Activated effector memory CD4-positive, alpha-beta T cell treated with anti-CD3 and anti-CD28 coated beads, Interleukin-2, amount 50 U/mL, for 16 hours (primary cell): ENCODE results near the gene ARHGAP21.
A peak's percentile ranks its signal among the peaks of the same experiment; 100 is the strongest.

Experiments
- DNase-seq: peaks from one replicate; pipeline ENCODE4 v3.0.0-alpha.2; 2020

ARHGAP21 gene

DNA sequence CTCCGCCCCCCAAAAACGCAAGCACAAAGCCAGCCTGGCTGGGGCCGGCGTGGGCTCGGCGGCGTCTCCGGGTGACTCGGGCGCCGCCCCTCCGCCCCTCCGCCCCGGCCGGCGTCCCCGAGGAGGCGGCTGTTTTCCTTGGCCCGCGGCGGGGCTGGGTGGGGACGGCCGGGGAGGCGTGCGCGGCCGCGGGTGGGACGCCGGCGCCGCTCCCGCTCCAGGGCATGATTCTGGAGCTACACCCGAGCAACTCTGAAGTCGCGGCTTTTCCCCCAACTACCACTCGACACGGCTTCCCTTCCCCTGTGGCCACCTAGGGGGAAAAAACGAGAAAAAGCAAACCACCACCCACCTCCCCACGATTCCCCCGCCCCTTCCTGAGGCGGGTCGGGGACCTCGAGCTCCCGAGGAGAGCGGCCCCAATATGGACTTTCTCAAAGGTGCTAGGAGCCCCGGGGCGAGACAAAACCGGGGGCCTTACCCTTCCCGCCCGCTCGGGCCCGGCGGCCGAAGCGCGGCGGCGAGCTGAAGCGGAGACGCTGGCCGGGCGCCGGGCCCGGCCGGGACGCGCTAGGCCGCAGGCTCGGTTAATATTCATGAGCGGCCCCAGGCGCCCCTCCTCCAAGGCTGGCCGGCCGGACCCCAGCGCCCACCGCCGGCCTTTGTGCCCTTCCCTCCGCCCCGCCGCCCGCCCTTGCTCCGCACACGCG, 856 bp downstream of the ARHGAP21 start:
- DNase-seq = peak; percentile 82

DNA sequence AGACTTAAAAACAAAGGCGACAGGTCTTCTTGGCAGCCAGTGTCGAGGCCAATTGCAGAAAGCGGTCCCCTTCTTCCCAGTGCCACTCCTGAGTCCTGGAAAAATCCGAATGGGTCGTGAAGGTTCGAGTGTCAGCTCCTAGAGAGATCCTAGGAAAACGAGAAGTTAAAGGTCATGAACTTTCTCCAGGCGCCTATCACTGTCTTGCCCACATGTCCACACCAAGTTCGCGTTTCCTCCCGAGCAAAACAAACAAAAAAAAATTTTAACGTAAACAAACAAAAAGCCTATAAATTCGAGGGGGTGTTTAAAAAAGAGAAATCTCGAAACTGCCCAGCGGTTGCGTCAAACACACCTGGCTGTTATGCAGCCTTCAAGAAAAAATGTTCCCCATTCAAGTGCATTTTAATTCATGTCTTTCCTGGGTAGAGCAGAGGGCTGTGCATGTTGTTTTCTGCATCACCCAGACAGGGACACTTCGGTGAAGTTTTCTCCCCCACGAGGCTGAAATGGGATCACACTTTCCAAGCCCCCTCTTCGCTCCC, 1.5 kb downstream of the ARHGAP21 start:
- no peak for DNase-seq

DNA sequence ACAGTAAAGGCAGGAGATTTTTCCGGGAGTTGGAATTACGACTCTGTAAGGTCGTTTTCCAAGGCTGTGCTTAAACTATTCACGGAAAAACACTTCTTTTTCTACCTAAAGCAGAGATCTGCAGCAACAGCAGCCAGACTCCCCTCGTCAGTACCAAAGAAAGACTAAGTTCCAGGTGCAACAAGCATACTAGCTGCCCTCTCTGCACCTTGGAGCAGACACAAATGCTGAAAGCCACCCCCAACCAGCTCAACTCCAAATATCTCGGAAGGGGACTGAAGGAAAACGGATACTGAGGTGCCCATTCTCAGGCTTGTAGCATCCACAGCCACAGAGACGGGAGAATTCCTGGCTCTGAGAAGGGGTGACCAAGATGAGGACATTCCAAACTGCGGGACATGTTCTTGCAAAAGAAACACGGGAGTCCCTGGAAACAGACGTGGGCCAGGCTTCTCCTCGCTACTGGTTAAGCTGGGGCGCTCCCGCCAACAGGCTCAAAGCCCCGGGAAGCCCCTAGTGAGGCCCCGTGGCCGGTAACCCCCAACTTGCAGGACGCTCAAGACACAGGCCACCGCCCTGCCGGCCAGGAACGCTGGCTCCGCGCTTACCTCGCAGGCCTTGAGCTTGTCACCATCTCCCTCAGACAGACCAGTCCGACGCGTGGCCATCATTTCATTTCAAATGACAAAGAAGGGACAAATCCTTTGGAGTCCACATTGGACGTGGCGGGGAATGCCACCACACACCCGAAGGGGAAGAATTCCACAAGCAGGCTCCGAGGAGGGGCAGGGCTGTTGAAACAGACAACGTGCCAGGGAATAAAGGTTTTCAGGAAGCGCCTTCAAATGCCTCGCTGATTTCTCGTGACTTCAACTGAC, 2.2 kb downstream of the ARHGAP21 start:
- DNase-seq = no peak

DNA sequence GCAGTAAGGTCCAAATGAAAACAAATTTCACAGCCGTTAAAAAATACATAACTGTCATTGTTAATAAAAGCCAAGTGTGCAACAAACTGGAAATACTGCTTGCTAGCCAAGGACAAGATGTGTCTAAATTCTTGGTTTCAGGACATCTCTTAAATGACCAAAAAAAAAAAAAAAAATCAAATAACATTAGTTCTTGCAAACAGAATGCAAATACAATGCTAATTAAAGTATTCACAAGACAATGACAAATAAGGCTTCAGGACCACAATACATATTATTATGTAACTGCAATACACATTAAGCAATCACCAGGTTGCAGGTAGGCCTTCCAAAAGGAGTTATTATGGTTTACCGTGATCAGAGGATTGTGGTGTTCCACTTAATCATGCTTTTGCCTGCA, 3.6 kb downstream of the ARHGAP21 start:
- no peak for DNase-seq

DNA sequence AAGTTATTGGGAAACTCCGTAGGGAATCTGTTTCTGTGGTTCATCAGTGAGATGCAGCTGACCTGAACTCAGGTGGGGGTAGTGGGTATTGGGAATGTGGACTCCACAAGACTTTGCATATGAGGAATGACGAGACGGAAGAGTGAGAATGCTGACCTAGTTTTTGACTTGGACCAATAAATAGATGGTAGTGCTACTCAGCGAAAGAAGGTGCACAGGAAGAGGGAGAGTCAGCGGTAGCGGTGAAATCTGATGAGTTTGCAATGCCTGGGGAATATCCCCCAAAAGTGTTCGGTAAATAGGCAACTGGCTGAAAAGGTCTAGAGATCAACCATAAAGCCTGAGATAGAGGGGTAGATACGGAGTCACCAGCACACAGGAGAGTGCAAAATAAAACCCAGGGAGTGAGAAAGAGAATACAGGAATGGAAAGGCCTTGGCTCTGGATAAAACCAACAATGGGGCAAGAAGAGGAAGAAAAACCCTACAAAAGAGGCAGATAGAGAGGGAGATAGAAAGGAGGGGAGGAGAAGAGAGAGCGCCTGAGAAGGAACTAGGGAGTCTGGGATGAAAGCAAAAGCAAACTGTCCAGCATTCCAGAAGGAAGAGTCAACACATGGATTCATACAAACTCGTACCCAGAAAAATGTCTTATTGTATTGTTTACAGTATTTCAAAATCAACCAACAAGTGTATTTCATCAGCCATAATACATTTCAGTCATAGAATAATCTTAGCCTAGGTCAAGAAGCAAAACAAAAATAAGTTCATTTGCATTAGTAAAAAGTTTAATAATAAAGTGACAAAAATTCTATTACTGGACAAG, 5.4 kb downstream of the ARHGAP21 start:
- DNase-seq = no peak

DNA sequence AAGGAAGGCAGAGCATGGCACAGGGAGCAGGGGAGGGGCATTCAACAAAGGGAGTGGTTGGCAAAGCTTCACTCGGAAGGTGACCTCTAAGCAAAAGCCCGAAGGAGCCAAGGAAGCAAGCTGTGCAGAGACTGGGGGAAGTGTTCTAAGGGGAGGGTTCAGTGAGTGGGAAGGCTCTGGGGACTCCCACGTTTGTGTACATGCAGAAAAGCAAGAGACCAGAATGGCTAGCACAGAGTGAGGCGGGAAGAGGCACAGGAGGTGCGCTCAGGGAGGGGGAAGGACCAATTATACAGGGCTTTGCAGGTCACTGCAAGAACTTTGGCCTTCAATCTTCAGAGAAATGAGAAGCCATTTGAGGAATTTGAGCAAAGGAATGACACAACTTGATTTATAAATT, 7.4 kb downstream of the ARHGAP21 start:
- no peak for DNase-seq

DNA sequence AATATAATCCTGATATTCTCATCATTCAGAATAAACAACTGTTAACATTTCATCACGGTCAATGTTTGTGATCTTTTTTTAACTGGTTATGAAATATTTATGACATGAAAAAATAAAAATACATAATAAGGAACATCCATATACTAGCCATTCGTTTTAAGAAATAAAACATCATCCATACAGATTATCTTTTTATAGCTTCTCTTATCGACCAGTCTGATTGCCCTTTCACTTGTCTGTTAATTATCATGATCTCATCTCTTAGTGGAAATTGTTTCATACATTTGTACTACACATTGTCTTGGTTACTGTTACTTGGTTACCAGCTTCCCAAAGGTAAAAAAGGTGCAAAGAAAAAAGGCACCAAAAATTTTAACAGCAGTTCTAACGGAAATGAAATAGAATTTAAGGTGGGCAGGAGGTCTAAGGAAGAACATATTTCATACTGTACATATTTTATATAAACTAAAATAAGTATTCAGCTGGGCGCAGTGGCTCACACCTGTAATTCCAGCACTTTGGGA, 8.4 kb downstream of the ARHGAP21 start:
- no peak for DNase-seq

DNA sequence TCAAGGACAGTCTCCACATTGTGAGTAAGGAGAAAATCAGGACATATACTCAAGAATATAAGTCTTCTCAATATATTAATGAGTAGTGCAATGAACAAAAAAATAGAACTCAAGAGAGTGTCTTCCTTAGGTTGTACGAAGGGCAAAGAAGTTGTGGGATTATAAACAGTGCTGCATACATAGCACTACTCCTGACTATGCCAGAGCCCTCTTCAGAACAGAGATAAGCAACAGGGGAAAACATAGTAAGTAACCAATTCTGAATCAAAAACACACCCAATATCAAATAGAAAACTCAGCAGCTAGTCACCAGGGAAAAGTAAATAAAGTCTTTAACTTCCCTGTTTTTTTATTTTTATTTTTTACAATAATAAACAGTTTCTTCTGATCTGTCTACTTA, 10.6 kb downstream of the ARHGAP21 start:
- DNase-seq = no peak

DNA sequence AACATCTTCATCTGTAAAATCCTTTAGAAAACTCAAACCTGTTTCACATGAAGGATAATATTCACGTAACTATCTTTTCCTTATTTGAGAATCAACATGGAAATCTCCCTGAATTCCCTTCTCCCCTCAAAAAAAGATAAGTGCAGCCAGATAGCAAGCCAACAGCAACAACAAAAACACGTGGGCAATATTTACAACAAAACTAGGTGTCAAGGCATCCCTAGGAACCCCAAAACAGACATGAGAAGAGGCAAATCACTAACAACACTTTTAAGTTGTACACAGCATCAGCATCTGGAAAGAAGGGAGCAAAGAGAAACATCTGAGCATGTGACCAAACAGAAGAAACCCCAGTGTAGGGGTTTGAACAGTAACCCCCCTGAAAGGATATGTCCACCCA, 12.2 kb downstream of the ARHGAP21 start:
- no peak for DNase-seq

DNA sequence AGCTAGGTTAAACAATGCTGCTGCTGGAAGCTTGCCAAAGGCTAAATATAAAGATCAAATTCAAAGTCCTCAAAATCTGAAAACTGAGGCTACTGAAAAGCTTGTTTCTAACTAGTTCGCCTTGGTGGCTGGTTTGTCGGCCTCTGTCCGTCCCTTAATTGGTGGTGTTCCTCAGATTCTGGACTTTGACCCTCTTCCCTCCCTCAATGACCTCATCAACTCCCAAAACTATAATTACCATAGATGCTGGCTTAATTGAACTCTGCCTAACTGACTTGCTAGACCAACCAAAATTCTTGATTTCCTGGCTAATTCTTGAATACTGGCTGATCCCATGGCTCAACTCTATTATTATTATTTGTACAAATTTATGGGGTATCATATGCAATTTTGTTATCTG, 15.6 kb downstream of the ARHGAP21 start:
- no peak for DNase-seq

DNA sequence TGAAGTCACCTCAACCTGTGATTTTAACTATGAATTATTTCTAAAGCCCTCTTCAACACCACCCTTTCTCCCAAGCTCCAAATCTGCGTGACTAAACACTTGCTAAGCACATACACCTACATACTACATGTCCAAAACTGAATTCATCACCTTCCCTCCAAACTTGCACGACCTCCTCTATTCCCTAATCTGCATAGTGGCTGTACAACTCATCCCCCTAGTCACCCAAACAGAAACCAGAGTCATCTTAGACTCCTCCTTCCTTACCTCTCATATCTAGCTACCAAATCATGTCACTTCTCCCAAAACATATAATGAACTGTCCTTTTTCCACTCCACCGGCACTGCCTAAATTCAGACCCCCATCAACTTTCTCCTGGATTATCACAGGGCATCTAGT, 16.2 kb downstream of the ARHGAP21 start:
- no peak for DNase-seq

DNA sequence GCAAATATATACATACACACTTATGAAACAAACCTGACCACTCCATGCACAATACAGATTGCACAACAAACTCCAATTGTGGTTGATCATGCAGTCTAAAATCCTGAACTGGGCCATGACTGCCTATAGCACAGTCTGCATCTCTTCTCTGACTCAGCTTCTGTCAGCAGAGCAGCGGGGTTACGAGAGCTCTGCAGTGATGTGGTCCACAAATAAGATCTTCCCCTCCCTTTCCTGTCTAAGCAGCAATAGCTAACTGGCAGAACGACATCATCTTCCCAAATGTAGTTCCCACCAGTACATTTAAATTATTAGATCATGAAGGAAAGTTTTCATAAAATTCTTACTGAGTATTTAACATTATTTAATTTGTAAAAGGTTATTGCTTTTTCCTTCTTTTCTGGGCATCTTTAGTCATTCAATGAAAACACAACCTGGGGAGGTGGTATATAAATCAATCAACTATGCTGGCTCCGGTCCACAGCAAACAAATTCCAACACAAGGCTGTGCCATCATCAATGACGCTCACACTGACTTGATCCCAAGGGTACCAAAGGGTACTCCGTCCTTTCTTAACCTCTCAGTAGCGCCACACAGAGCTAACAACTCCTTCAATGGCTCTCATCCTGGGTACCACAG, 17.1 kb downstream of the ARHGAP21 start:
- peak; percentile 68 for DNase-seq

DNA sequence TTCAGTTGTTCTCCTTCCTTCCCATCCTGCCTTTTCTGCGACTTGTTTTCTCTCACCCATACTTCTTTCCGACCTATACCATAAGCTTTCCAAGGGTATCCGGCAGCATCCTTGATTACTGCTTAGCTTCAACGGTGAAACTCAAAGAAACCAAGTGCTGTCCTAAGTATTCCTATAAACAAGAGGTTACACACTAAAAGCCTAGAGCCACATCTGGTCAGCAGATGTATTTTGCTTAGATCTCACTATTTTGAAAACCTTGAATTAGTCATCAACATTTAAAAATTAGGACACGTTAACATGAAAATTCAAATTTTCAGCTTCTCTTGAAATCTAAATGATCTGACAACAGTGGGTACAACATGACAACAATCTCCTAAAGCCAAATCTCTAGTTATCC, 20.0 kb downstream of the ARHGAP21 start:
- no peak for DNase-seq

DNA sequence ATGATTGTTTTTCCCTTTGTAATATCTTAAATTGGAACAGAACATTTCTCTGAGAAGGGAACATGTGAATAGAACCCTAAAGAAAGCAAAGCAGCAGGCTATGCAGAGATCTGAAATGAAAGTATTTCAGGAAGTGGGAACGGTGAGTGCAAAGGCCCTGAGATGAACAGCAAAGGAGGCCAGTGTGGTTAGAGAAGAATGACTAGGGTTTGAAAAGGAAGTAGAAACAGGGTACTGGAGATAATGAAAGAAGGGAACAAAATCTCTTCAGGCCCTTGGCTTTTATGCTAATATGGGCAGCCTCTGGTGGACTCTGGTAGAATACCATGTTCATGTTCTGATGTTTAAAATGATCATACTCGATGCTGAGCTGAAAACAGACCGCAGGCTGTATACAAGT, 22.2 kb downstream of the ARHGAP21 start:
- DNase-seq = no peak

DNA sequence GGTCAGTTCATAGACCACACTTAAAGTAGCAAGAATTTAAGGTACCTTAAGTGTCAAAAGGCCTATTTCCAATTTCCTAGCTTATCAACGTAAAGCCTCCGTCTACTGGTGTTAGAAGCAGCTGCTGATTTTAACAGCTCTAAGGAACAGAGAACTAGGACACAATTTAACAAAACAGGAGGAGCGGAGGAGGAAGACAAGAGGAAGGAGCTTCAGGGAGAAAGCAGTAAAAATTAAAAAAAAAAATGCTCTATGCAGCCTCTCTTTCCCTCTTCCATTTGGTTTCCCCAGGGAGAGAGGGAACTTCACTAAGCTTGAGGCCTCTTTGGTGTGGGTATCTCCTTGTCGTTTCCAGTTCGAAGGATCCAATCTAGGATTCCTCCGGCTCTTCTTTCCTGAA, 22.7 kb downstream of the ARHGAP21 start:
- DNase-seq = no peak

DNA sequence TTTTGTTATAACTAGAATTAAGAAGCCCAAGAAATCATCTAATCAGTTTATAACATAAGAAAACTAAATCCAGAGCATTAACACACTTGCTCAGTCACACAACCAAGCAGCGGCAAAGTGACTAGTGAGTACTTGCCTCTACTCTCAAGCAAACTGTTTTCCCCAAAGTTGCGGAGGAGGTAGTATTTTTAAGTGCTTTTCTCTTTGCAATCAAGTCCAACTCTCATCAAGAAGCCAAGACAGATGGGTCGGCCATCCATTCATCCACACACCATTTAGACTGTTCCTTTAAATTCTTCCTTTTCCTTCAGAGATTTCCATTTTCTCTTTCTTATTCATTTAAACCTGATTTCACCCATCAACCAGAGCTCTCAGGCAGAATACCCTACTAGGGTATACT, 25.4 kb downstream of the ARHGAP21 start:
- no peak for DNase-seq

DNA sequence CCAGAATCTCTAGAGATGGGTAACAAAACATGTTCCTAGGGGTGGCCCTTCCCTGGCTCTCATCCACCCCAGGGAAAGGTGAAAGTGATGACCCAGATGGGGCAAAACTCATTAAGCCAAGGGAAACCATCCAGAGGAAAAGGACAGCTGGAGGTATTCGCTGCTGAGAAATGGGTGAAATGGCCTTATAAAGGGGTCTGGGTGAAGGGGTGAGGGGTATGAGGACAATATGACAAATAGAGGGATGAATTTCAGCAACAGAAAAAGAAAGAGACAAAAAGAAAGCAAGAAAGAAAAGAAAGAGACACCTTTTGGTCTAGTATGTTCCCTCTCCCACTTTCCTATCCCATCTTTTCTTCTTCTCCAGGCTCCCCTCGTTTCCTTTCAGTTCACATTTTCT, 26.6 kb downstream of the ARHGAP21 start:
- no peak for DNase-seq

DNA sequence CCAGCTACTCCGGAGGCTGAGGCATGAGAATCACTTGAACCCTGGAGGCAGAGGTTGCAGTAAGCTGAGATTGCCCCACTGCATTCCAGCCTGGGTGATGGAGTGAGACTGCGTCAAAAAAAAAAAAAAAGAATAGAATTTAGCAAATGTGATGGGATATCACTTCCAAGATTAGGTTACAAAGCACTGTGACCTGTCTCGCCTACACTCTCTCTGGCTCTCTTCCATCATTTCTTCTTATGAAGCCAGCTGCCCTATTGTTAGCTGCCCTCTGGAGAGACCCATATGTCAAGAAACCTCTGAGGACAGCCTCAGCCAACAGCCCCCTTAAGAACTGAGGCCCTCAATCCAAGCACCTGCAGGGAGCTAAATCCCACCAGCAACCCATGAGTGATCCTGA, 28.2 kb downstream of the ARHGAP21 start:
- DNase-seq = no peak

DNA sequence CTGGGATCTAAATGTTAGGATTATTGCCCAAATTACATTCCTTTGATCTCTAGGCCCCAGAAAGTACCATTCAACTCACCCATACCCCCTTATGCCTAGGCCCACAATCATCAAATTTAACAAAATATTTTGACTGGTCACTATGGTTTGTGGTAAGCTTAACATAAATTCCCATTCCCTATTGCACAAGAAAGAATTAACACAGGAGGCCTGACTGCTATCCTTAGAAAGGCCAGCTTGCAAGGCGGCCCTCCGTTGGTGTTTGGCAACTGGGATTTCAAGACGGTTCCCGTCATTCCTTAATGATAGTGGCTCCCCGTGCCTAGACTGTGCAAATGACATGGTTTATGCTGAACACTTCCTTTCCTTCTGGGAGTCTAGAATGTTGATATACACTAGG, 29.6 kb downstream of the ARHGAP21 start:
- DNase-seq = no peak

DNA sequence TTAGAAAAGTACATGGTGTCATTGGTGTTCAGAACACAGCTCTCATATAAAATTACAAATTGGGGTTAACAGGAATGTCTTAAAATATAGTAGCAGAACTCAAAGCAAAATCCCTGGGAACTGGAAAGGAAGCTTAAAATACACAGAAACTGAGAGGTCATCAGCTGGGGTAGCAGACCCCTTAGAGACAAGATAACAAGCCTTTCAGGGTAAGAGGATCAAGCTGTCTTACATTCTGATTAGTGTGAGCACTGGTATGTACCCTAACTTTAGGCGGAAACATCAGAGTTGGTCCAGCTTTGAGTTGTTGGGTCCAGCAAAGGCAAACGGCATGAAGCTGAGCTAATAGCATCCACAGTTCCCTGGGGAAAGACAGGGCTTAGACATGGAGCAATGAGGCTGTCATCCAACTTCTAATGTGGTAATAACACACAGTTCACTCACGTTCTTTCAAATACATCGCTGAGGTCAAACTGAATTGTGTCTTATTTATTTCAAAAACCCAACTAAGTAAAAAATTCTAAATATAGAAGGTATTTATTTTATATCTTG, 32.6 kb downstream of the ARHGAP21 start:
- no peak for DNase-seq

DNA sequence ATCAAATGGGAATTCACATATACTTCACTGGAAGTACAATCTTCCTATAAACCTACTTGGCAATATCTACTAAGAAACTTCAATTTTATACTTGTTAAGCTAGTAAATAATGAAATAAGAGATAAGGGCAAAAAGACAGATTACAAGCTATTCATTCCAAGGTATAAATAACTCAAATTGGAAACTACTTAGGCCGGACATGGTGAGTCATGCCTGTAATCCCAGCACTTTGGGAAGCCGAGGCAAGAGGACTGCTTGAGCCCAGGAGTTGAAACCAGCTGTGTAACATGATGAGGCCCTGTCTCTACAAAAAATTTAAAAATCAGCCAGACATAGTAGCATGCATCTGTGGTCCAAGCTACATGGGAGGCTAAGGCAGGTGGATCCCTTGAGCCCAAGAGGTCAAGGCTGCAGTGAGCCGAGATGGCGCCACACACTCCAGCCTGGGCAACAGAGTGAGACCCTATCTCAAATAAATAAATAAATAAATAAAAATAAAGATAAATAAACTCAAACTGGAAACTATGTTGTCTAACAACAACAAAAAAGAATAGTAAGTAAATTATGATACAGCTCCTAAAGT, 37.6 kb downstream of the ARHGAP21 start:
- DNase-seq = no peak

DNA sequence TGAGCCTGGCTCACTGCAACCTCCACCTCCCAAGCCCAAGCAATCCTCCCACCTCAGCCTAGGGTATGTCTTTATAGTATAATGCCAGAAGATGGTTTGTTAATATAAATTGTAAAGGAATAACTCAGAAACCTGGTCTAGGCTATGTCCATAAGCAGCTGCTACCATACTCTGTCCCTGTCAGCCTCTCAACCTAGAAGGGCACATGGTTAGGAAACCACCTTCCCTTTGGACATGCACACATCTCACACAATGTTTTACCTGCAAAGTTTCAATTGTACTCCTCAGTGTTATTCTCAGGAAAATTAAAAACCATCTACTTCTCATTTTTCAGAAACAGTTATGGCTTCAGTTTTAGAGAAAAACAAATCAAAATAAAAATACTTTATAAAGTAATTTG, 40.1 kb downstream of the ARHGAP21 start:
- DNase-seq = no peak
